Measurements from ENCODE around the gene WIPF2.
A peak's percentile ranks its signal among the peaks of the same experiment; 100 is the strongest.

Gene WIPF2

DNA sequence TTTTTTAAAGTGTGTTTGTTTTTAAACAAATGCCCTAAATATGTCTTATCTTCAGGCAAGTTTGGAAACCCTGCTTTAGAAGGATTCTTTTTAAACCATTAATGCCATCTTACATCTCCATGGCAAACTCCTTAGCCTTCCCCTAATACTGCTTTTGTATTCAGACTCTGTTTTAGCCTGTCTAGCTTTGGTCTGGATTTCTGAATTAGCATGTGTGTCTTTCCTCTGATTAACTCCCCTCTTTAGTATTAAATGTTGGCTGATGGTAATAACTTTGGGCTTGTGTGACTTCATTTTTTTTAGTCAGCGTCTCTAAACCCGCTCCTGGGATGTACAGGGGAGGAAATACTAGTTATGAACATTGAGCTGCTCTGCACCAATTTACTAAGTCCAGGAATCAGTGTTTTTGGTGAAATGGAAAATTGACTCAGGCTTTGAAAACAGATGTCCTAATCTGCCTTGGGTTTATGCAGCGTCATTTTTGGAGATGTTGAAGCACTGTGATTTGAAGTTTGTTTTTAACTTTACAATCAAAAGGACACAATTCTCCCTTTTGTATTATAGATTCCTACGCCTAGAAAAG is 22.2 kb downstream of the WIPF2 start:
- no peak overlapping the region for H3K4me3 ChIP-seq (ENCODE audit: control insufficient read depth, low read depth, low read length)
- TF ChIP-seq, protein P1, sequence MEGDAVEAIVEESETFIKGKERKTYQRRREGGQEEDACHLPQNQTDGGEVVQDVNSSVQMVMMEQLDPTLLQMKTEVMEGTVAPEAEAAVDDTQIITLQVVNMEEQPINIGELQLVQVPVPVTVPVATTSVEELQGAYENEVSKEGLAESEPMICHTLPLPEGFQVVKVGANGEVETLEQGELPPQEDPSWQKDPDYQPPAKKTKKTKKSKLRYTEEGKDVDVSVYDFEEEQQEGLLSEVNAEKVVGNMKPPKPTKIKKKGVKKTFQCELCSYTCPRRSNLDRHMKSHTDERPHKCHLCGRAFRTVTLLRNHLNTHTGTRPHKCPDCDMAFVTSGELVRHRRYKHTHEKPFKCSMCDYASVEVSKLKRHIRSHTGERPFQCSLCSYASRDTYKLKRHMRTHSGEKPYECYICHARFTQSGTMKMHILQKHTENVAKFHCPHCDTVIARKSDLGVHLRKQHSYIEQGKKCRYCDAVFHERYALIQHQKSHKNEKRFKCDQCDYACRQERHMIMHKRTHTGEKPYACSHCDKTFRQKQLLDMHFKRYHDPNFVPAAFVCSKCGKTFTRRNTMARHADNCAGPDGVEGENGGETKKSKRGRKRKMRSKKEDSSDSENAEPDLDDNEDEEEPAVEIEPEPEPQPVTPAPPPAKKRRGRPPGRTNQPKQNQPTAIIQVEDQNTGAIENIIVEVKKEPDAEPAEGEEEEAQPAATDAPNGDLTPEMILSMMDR (conservative IDR thresholded peaks at IDR 0.05; ENCODE audit: control insufficient read depth, insufficient read depth, low read depth, low read length) = no peak
- peak; percentile 17 for DNase-seq (ENCODE audit: low read depth)

DNA sequence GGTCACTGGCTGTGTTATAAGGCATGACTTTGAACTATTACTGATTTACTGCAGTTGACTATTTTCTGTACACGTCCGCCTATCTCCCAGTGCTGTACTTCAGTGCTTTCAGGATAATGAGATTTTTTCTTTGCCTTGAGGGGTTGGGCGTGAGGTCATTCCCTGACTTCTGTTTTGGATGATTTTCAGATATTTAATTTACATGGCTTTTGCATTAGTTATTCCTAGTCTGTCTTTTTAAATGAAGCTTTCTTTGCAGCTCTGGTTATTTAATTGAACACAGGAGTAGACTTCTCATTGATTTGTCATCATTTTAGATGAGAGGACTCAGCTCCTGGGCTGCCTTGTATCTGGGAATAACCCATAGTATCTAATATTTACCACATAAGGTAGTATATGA is 23.7 kb downstream of the WIPF2 start:
- H3K4me3 ChIP-seq (ENCODE audit: control insufficient read depth, low read depth, low read length) = no peak overlapping the region
- TF ChIP-seq, protein P1 (conservative IDR thresholded peaks at IDR 0.05; ENCODE audit: control insufficient read depth, insufficient read depth, low read depth, low read length) = no peak
- DNase-seq (ENCODE audit: low read depth) = peak; percentile 36

DNA sequence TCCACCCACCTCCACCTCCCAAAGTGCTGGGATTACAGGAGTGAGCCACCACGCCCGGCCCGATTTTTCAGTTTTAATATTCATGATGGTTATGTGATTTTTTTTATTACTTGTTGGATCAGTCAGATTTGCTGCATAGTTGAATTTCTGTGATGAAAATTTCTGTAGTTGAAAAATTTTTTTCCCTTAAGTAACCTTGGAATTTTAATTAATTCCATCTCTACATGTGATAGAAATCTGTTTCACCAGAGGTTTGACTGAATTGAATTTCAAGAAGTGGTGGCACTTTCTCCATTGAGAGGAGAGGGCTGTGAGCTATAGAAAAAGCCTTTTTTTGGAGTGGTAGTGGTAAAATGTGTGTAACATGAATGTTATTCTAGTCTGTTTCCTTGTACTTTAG is 24.7 kb downstream of the WIPF2 start:
- no peak overlapping the region for H3K4me3 ChIP-seq (ENCODE audit: control insufficient read depth, low read depth, low read length)
- DNase-seq (ENCODE audit: low read depth) = no peak
- TF ChIP-seq, protein P1 (conservative IDR thresholded peaks at IDR 0.05; ENCODE audit: control insufficient read depth, insufficient read depth, low read depth, low read length) = no peak

DNA sequence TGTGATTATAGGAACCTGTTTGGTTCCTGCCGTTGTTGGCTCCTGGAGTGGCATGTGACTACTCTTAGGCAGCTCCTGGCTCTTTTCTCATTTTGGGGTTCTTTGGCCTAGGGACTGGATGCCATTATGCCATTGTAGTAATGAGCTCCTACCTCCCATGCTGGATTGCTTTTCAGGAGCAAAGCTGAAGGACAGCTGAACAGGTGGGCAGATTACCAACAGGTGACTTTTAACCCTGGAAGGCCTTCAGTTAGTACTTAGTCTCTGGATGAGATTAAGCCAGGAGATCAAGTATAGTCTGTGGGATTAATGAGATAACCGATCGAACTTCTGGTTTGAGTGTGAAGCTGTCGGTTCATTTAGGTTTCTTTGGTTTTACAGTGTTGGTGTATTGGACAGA is 25.2 kb downstream of the WIPF2 start:
- TF ChIP-seq, protein P1 (conservative IDR thresholded peaks at IDR 0.05; ENCODE audit: control insufficient read depth, insufficient read depth, low read depth, low read length) = no peak
- no peak overlapping the region for H3K4me3 ChIP-seq (ENCODE audit: control insufficient read depth, low read depth, low read length)
- DNase-seq (ENCODE audit: low read depth) = no peak

DNA sequence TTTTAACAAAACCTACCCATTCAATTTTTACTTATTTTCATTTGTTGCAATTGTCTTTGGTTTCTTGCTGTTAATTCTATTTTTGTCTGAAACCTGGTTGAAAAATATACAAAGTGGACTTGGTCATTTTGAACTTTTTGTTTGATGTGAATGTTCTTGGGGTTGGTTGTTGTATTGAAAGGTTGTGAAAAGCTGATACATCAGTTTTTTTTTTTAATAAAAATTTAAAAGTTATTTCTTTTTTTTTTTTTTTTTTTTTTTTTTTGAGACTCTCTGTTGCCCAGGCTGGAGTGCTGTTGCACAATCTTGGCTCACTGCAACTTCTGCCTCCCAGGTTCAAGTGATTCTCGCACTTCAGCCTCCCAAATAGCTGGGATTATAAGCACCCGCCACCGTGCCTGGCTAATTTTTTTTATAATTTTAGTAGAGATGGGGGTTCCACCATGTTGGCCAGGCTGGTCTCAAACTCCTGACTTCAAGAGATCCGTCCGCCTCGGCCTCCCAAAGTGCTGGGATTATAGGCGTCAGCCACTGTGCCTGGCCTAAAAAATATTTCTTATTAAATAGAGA is 28.9 kb downstream of the WIPF2 start:
- no peak overlapping the region for H3K4me3 ChIP-seq (ENCODE audit: control insufficient read depth, low read depth, low read length)
- no peak for DNase-seq (ENCODE audit: low read depth)
- TF ChIP-seq, protein P1 (conservative IDR thresholded peaks at IDR 0.05; ENCODE audit: control insufficient read depth, insufficient read depth, low read depth, low read length) = no peak

DNA sequence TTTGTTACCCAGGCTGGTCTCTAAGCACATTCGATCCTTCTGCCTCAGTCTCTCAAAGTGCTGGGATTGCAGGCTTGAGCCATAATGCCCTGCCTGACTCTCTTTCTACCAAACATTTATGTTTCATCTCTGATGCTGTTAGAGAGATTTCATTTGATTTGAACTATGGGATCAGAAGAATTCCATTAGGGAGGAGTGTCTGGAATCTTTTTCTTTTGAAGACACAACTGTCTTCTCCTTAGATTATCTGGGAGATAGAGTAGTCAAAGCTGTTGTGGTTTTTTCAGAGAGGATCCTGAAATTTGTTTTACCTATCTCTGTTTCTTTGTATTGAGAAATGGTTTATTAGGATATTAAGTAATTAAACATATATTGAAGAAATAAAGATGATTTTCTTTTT is 29.4 kb downstream of the WIPF2 start:
- no peak overlapping the region for H3K4me3 ChIP-seq (ENCODE audit: control insufficient read depth, low read depth, low read length)
- TF ChIP-seq, protein P1 (conservative IDR thresholded peaks at IDR 0.05; ENCODE audit: control insufficient read depth, insufficient read depth, low read depth, low read length) = no peak
- DNase-seq (ENCODE audit: low read depth) = no peak

Measured in fibroblast of mammary gland (primary cell).